NCI-H2196 (cell line): ENCODE results near the gene CTNNA1.
"Not testable (repeated sequence)": the region's sequence is repeated elsewhere in the genome, so short reads cannot be mapped to it uniquely, and the experiment has no call there.

Source experiments
- DNase-seq: peaks from one replicate; lab custom pipeline; 2025; ENCODE audit not compliant: unreplicated experiment; lab: John Stamatoyannopoulos, UW

The CTNNA1 gene

DNA sequence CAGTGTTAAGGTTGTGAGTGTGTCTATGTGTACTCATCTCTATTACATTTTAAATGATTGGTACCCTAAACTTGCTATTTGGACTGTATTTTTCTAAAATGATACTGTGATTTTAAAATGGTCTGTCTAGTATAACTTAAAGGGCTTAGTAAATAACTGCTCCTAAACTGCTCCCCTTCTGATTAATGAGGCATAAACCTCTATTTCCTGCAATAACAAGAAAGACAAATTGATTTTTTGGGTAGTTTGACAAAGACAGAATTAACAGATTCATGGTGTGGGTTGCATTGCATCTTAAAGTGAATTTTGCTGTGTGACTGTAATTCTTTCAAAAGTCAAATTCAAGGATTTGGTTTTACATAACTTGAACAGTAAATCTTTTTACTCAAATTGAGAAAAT, 130.0 kb downstream of the CTNNA1 start:
- DNase-seq: no peak

DNA sequence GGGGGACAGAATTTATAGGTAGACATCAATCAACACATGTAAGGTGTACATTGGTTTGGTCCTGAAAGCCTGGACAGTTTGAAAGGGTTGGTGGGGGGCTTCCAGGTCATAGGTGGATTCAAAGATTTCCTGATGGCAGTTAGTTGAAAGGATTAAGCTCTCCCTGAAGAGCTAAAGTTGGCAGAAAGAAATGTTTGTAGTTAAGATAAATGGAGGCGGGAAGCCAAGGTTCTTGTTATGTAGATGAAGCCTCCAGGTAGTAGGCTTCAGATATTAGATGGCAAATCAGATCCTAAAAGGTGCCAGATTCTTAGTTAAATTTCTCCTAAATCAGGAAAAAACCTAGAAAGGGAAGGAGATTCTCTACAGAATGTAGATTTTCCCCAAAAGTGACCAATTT, 130.9 kb downstream of the CTNNA1 start:
- DNase-seq: no peak

DNA sequence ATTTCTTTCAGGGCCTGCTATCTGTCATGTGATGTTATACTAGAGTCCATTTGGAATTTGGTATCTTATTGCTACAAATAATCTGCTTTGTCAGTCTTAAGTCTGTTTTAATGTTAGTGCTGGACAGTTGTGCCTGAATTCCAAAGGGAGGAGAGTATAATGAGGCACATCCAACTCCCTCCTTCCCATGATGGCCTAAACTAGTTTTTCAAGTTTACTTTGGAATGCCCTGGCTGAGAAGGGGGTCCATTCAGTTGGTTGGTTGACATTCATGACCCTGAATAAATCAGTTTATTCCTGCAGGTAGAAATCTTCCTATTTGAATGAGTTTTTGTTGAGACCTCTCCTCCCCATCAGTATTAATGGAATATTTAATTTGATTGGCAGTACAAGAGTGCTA, 131.3 kb downstream of the CTNNA1 start:
- DNase-seq: no peak

DNA sequence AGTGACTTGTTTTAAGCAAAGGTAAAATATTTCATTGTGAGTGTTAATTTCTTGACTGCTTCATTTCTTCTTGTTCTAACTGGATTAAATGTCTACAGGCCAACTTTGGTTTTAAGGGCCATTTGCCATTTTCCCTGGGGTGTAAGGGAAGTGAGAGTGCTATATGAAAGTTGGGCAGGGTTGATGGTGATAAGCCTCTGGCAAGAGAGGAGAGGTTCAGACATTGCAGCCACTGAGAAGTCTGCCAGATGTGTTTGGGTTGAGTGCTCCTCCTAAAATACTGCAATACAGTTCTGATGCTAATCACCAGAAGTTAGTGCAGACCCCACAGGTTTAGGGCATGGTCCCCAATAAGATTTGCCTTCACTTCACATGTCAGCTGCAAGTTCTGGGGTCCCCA, 136.8 kb downstream of the CTNNA1 start:
- DNase-seq: no peak

DNA sequence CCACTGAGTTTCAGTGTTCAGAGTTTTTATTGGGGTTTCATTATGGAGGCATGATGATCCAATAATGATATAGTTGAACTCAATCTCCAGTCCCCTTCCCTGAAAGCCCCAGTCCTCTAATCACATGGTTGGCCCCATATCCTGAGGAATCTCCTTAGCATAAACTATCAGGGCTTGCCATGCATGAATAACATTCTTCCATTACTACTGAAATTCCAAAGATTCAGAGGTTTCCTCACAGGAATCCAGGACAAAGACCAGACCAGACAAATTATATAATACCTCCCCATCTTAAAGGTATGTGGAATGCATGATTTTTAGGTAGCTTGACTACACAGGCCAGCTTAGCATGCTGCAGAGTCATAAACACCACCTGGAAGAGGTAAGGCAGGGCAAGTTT, 137.4 kb downstream of the CTNNA1 start:
- no peak for DNase-seq

DNA sequence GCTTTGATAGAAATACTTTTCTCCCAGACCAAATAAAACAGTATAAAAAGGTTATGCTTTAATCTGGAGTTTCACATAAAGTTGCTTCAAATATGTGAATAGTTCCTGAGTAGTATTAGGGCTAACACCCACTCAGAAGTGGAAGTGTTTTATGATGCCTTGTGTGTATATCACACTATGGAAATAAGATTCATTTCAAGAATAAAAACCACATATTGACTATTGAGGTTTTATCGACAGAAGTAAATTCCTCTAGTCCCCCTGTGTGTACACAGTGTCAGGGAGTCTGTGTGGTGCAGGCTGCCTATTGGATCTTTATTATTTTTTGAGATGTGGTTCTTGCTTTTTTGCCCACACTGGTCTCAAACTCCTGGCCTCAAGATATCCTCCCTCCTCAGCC, 142.7 kb downstream of the CTNNA1 start:
- no peak for DNase-seq

DNA sequence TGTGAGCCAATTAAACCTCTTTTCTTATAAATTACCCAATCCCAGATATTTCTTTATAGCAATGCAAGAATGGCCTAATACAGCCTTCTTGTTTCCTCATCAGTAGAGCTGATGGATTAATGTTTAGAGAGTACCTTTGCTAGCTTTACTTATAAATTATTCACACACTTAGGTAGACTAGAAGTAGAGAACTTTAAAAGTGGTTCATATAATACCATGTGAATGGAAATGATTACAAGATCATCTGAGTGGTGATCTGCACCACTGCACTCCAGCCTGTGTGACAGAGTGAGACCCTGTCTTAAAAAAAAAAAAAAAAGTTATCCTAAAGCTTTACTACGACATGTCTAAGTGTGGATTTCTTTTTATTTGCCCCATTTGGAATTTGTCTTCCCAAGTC, 145.1 kb downstream of the CTNNA1 start:
- DNase-seq: no peak

DNA sequence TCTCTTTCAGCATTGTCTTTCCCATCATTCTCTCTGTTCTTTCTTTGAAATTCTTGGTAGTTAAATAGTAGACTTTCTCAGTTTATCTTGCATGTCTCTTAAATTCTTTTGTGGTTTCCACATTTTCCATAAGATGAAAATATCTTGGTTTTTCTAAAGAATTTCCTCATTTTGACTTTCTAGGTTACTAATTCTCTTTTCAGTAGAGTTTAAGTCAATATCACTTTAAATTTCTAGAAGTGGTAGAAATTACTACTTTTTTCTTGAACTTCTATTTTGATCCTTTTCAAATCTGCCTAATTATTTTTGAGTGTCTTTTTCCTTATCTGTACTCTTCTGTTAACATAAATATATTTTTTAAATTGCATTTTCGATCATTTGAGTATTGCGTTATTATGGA, 145.5 kb downstream of the CTNNA1 start:
- no peak for DNase-seq

DNA sequence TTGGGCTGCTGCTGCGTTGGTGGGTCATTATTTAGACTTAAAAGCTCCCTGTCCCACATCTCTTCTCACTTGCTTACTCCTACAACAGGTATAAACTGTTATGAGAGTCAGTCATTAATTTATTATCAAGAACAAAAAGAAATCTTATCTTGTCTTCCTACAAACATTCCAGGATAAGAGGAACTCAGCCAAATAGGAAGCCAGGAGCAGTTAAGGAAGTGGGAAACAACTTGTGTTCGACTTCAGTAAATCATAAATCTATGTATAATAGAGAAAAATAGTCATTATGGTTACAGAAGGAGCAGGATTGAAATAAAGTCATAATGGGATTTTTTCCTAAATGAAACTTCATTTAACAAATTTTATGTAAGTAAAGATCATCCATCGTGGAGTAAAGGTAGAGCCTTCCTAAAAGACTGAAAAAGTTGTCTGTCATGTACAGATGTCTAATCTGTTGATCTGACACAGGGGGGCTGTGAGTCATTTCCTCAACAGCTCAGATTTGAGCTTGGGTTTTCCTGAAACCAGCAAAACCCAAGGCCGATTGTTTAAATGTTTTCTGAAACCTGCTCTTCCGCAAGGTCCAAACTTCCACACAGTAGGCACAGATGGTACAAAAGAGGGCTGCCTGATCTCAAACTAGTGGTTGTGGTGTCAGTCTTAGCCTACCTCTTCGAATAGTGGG, 147.2 kb downstream of the CTNNA1 start:
- no peak for DNase-seq

DNA sequence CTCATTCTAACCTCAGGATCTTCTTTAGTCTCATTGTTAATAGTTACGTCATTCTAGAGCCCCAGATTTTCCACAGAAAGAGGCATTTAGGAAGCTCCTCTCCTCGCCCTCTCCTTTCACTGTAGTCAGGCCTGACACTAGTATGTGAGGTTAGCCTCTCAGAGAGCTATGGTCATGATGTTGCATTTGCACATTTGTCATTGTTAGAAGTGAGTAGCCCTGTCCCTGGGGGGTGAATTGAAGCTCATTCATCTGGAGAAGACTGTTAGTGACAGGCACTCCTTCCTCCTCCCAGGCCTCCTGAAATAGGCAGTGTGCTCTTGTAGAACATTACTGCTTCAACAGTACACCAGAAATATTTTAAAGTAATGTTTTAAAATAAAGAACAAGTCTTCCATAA, 148.5 kb downstream of the CTNNA1 start:
- no peak for DNase-seq

DNA sequence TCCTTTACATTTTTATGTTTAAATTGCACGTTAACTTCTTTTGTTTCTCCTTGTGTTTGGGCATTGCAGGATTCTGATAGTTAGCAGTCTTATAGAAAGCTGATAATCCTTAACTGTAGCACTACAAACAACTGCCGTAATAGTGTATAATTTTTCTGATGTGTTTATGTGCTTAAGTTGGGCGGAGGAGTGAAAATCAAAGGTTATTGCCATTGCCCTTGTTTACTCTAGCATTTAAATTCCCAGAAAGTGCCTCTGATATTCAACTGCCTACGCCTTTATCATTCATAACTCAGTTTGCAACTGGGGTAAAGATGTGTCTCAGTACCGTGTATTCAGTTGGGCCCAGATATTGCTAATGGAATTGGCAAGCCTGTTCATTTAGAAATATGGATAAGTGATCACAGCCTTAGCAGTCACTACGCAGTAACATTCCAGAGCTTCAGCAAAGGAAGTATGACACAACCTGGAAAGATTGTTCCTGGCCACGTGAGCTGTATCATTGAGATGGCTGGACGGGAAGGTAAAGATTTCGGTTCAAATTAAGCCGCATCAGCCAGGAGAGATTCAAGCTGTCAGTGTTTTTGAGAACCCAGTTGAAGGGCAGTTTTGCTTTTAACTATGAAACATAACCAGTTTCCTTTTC, 150.0 kb downstream of the CTNNA1 start:
- no peak for DNase-seq

DNA sequence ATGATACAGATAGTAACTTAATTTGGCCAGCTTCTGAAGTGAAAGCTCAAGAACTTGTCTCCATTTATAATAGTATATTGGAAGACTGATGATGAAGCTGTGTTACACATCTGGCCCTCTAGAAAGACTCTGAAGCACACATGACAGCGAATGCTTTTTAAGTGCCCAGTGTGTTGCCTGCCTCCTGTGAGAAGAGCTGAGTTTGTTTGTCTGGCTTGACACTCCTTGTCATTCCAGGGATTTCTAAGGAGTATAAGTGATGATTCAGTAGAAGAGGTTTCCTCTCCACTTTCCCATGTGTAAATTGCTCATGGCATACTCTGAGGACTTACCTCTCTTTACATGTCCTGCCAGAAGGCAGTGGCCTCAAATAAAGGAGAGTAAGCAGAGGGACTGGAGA, 152.3 kb downstream of the CTNNA1 start:
- no peak for DNase-seq

DNA sequence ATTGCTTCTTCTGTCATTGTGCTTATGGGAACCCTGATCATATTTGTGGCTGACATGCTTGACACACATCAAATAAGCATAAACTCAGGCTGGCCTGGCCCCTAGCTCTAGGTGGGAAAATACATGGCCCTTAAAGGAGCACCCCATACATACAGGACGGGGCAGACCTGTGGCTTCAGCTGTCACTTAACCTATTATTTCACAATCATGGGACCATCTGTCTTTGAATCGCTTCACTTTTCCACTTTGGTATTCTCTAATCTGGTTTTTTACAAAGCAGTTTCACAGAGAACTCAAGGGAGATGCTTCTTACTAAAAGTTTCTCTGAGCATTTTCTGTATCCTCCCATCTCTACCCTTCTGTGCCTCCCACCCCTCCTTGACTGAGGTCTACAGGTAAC, 156.5 kb downstream of the CTNNA1 start:
- DNase-seq: no peak

DNA sequence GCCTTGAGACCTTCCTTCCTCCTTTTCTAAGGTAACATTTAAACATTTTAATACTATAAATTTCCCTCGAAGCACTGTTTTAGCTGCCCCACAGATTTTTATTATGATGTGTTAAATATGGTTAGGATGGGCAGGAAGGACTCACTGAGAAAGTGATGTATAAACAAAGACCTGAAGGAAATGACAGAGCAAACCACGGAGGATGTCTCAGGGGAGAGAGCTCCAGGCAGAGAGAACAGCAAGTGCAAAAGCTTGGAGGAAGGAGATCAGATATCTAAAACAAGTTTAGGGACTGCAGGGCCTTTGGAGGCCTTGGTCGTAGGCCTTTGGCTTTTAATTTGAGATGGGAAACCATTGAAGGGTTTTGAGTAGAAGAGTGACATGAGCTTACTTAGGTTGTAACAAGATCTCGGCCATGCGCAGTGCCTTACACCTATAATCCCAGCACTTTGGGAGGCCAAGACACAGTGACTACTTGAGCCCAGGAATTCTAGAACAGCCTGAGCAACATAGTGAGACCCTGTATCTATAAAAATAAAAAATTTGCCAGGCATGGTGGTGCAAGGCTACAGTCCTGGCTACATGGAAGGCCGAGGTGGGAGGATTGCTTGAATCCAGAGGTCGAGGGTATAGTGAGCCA, 157.4 kb downstream of the CTNNA1 start:
- no peak for DNase-seq

DNA sequence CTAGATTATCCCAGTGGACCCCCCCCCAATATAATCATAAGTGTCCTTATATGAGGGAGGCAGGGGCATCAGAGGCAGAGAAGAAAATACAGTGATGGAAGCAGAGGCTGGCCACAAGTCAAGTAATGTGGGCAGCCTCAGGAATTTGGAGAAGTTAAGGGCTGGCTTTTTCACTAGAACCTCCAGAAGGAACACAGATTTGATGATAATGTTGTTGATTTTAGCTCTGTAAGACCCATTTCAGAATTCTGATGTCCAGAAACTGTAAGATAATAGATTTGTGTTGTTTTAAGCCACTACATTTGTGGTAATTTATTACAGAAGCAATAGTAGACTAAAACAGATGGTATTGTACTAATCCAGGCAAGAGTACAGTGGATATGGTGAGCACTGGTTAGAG, 158.2 kb downstream of the CTNNA1 start:
- DNase-seq: no peak

DNA sequence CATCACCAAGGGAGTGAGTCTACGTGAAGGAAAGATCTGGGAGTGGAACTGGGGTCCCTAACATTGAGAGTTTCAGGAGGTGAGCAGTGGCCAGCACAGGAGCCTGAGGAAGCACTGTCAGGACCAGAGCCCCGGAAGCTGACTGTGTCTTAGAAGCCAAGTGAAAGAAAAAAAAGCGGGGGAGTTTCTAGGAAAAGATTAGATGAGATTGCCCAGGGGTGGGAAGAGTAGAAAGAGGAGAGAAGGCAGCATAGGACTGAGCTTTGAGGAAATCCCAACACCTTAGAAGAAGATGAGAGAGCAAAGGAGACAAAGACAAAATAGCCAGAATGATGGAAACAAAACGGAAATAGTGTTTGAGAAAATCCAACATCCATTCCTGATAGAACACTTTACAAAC, 158.9 kb downstream of the CTNNA1 start:
- DNase-seq: no peak

DNA sequence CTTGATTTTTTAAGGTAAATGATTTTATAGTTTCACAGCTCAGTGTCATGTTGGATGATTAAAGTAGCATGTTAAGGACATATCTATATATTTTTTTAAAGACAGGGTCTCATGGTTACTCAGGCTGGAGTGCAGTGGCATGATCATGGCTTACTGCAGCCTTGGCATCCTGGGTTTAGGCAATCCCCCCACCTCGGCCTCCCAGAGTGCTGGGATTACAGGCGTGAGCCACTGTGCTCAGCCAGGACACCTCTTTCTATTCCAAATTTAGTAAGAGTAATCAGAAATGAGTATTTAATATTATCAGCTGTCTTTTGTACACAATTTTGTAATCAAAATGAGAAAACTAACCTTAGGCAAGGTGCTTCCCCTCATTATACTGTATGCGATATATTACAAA, 160.5 kb downstream of the CTNNA1 start:
- no peak for DNase-seq

DNA sequence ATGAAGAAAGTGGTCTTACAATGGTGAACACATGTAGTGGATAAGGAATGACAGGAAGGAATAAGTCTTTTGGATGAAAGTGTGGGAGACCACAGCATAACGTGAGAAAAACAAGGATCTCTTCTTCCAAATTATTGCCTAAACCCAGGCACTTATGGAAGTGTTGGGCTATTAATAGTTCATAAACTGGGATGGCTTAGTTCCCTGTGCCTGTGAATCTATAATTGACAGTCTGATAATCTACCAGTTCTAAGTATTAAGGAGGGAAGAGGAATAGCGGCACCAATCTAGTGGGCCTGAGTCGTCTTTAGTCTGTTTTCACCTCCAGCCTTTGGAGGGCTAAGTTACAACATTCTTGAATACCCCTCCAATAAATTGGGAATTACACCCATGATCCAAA, 161.1 kb downstream of the CTNNA1 start:
- no peak for DNase-seq

DNA sequence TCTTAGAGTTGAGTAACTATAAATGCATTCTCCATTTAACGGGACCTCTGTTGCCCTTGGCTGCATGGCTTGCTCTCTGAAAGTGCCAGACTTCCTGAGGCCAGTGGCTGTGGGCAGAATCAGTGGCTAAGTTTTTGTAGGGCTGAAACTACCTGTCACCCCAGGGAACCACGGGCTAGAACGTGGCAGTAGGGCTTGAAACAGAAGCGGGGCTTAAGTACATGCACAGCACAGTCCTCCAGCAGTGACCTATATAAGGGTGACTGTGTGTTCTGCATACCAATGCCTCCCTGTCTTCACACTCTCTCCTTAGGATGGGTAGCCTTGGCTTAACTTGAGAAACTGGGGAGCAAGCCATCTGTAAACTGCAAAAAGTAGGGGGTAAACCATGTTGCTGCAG, 165.5 kb downstream of the CTNNA1 start:
- DNase-seq: no peak

DNA sequence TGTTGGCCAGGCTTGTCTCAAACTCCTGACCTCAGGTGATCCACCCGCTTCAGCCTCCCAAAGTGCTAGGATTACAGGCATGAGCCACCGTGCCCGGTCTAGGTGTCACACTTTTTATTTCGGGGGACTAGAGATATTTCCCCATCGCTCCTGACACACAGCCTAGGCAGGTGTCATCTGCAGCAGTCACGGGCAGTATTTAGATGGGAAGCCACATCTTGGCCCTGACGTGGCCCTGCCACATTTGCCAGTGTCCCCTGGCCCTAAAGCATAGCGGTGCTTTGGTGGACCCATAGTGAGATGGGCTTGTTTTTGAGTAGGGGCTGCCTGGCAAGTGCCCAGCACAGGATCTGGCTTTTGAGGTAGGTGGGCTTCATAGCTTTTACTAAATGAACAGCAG, 167.0 kb downstream of the CTNNA1 start:
- DNase-seq: no peak

DNA sequence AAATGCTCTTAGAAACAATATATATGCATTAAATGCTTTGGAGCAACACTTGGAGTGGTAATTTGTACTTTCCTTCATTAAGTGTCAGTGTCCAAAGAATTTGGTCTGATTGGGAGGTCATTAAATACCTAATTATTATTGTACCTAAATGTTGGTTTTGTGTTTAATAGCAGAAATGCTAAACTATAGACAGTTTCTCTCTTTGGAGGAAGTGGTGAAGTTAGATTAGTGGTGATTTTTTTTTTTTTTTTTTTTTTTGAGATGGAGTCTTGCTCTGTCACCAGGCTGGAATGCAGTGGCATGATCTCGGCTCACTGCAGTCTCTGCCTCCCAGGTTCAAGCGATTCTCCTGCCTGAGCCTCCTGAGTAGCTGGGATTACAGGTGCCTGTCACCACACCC, 168.1 kb downstream of the CTNNA1 start:
- DNase-seq: not testable (repeated sequence)

DNA sequence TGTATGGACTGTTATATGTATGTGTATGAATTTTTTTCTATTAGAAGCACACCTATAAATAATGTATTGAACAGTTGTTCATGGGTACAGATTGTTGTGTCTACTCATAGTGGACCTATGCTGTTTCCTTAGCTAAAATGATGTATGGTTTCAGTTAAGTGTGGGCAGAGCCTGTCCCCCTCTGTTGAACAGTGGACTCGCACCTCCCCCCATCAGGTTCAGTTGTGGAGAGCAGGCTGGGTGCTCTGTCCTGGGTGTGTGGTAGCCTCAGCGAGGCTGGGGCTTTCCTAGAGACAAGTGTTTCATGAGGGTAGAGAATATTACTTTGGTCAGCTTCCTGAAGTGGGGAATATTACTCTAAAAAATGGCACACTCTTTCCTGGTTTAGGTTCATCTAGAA, 169.3 kb downstream of the CTNNA1 start:
- DNase-seq: no peak
